Measurements from ENCODE around the gene BLVRB. TPM values are rescaled to one million over a fixed set of nuclear protein-coding genes. Genes with fewer than 3 reads are reported as not detected.

BLVRB gene
- total and polyA plus RNA-seq, 9 of the 15 experiments (the other 6 are each of a cell fraction or from before 2014, with no cell fraction given) = 81.1 to 749 (median 331) TPM

- peak; percentile 42; the same call in 1 of the 2 replicates for TF ChIP-seq ZBTB40 (IDR thresholded peaks at IDR 0.05)
- no peak for TF ChIP-seq ZBTB40 (CRISPR knock-in tag; IDR thresholded peaks at IDR 0.05)
- TF ChIP-seq SMC3 (conservative IDR thresholded peaks at IDR 0.05; ENCODE audit: insufficient read depth, low read depth, low read length) = no peak
- peak; percentile 91 to 96 for TF ChIP-seq KDM1A (IDR thresholded peaks at IDR 0.05)
- peak in 1 of 2 experiments; percentile 54; a peak in 1 of 4 replicates for TF ChIP-seq ZNF639 (CRISPR knock-in tag; conservative IDR thresholded peaks at IDR 0.05 in 1 of 2, IDR thresholded peaks at IDR 0.05 in 1 of 2)
- TF ChIP-seq ZNF12 (CRISPR knock-in tag; IDR thresholded peaks at IDR 0.05) = 0 out of 2 replicates have a peak, but pooled peaks have one; percentile 18
- TF ChIP-seq TOE1 (IDR thresholded peaks at IDR 0.05; ENCODE audit: borderline replicate concordance) = 0 out of 2 replicates have a peak, but pooled peaks have one; percentile 36
- no peak for TF ChIP-seq TOE1 (CRISPR knock-in tag; IDR thresholded peaks at IDR 0.05; ENCODE audit: borderline replicate concordance, low read depth)
- peak; percentile 87 for TF ChIP-seq SMARCA5 (IDR thresholded peaks at IDR 0.05)
- TF ChIP-seq ZNF253 (CRISPR knock-in tag; conservative IDR thresholded peaks at IDR 0.05) = no peak
- peak; percentile 6 to 50; a peak in 2 of 4 replicates for TF ChIP-seq RCOR1 (IDR thresholded peaks at IDR 0.05; ENCODE audit: borderline replicate concordance in 1 of 2, low read depth in 2 of 2, low read length in 2 of 2)
- peak in 1 of 2 experiments; percentile 74; a peak in 1 of 4 replicates for TF ChIP-seq FOXA3 (CRISPR knock-in tag; conservative IDR thresholded peaks at IDR 0.05 in 1 of 2, IDR thresholded peaks at IDR 0.05 in 1 of 2)
- 0 out of 2 replicates have a peak, but pooled peaks have one; percentile 28 for TF ChIP-seq IRF9 (tag; IDR thresholded peaks at IDR 0.05)
- peak; percentile 99 for TF ChIP-seq RBM25 (IDR thresholded peaks at IDR 0.05; ENCODE audit: low read depth, low read length, severe bottlenecking)
- TF ChIP-seq FOXP1 (CRISPR knock-in tag; IDR thresholded peaks at IDR 0.05) = 0 out of 2 replicates have a peak, but pooled peaks have one; percentile 55
- TF ChIP-seq NR2F6 (CRISPR knock-in tag; IDR thresholded peaks at IDR 0.05) = no peak
These were observed 454 bp downstream of the BLVRB start (continued) for GRCh38 chr19:40465025-40465556.

Data from K562 (cell line).